ENCODE data around the gene TMEM63B.

TMEM63B gene

DNA sequence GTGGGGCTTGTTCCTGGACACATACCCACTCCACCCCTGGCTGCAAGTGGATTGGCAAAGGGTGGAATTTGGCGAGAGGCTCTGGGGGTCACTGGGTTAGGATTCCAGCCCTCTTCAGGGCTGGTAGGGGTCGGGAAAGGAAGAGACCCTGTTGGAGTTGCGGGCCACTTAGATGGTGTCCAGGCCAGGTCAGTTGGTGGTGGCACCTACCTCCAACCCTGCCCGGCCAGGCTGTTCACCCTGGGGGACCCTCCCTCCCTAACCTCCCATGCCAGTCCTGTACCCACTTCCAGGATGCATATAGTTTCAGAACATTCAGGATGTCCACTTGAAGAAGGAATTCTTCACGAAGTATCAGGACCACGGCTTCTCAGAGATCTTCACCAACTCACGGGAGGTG is 52.3 kb downstream of the TMEM63B start:
- no peak for TF ChIP-seq TAF1 (IDR thresholded peaks at IDR 0.05; ENCODE audit: low read depth)
- TF ChIP-seq TCF12 (IDR thresholded peaks at IDR 0.05; ENCODE audit: low read depth) = no peak
- TF ChIP-seq CEBPB (IDR thresholded peaks at IDR 0.05) = no peak
- TF ChIP-seq FOXM1 (IDR thresholded peaks at IDR 0.05; ENCODE audit: borderline replicate concordance, low read depth) = no peak
- TF ChIP-seq MAX (IDR thresholded peaks at IDR 0.05) = no peak
- no peak for TF ChIP-seq TEAD4 (IDR thresholded peaks at IDR 0.05)
- no peak for TF ChIP-seq YY1 (IDR thresholded peaks at IDR 0.05; ENCODE audit: low read depth)
- TF ChIP-seq CREB1 (IDR thresholded peaks at IDR 0.05; ENCODE audit: low read depth) = no peak
- no peak for TF ChIP-seq EP300 (IDR thresholded peaks at IDR 0.05; ENCODE audit: borderline replicate concordance)
- TF ChIP-seq RAD21 (IDR thresholded peaks at IDR 0.05; ENCODE audit: low read depth) = no peak

DNA sequence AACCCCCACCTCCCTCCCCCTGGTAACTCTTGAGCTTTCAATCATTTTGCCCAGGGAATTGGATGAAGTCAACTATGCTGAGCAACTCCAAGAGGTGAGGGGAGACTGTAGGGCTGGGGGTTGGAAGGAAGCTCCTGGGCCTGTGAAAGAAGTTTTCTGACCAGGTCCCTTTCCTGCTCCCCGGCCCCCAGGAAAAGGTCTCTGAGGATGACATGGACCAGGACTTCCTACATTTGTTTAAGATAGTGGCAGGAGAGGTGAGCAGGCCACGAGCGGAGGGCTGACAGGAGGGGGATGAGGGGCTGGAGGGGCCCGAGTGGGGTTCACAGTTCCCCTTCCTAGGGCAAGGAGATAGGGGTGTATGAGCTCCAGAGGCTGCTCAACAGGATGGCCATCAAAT is 53.1 kb downstream of the TMEM63B start:
- no peak for TF ChIP-seq NFIC (IDR thresholded peaks at IDR 0.05)
- no peak for TF ChIP-seq USF1 (IDR thresholded peaks at IDR 0.05)
- TF ChIP-seq CREB1 (IDR thresholded peaks at IDR 0.05; ENCODE audit: low read depth) = no peak
- TF ChIP-seq RAD21 (IDR thresholded peaks at IDR 0.05; ENCODE audit: low read depth) = no peak
- TF ChIP-seq YY1 (IDR thresholded peaks at IDR 0.05; ENCODE audit: low read depth) = no peak
- no peak for TF ChIP-seq MAX (IDR thresholded peaks at IDR 0.05)
- TF ChIP-seq ZBTB7A (IDR thresholded peaks at IDR 0.05; ENCODE audit: low read depth) = no peak
- TF ChIP-seq EGR1 (IDR thresholded peaks at IDR 0.05) = no peak
- no peak for TF ChIP-seq TEAD4 (IDR thresholded peaks at IDR 0.05)
- TF ChIP-seq FOXM1 (IDR thresholded peaks at IDR 0.05; ENCODE audit: borderline replicate concordance, low read depth) = no peak
- TF ChIP-seq, protein P1, sequence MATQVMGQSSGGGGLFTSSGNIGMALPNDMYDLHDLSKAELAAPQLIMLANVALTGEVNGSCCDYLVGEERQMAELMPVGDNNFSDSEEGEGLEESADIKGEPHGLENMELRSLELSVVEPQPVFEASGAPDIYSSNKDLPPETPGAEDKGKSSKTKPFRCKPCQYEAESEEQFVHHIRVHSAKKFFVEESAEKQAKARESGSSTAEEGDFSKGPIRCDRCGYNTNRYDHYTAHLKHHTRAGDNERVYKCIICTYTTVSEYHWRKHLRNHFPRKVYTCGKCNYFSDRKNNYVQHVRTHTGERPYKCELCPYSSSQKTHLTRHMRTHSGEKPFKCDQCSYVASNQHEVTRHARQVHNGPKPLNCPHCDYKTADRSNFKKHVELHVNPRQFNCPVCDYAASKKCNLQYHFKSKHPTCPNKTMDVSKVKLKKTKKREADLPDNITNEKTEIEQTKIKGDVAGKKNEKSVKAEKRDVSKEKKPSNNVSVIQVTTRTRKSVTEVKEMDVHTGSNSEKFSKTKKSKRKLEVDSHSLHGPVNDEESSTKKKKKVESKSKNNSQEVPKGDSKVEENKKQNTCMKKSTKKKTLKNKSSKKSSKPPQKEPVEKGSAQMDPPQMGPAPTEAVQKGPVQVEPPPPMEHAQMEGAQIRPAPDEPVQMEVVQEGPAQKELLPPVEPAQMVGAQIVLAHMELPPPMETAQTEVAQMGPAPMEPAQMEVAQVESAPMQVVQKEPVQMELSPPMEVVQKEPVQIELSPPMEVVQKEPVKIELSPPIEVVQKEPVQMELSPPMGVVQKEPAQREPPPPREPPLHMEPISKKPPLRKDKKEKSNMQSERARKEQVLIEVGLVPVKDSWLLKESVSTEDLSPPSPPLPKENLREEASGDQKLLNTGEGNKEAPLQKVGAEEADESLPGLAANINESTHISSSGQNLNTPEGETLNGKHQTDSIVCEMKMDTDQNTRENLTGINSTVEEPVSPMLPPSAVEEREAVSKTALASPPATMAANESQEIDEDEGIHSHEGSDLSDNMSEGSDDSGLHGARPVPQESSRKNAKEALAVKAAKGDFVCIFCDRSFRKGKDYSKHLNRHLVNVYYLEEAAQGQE (IDR thresholded peaks at IDR 0.05; ENCODE audit: low read depth) = no peak
- no peak for TF ChIP-seq TAF1 (IDR thresholded peaks at IDR 0.05; ENCODE audit: low read depth)
- no peak for TF ChIP-seq CEBPB (IDR thresholded peaks at IDR 0.05)
- TF ChIP-seq TCF12 (IDR thresholded peaks at IDR 0.05; ENCODE audit: low read depth) = no peak
- TF ChIP-seq EP300 (IDR thresholded peaks at IDR 0.05; ENCODE audit: borderline replicate concordance) = no peak

- TF ChIP-seq TEAD4 (IDR thresholded peaks at IDR 0.05) (no peak), EP300 (IDR thresholded peaks at IDR 0.05; ENCODE audit: borderline replicate concordance) (no peak), RAD21 (IDR thresholded peaks at IDR 0.05; ENCODE audit: low read depth) (no peak), USF1 (IDR thresholded peaks at IDR 0.05) (no peak), CEBPB (IDR thresholded peaks at IDR 0.05) (no peak), ZBTB7A (IDR thresholded peaks at IDR 0.05; ENCODE audit: low read depth) (no peak), YY1 (IDR thresholded peaks at IDR 0.05; ENCODE audit: low read depth) (no peak), CREB1 (IDR thresholded peaks at IDR 0.05; ENCODE audit: low read depth) (no peak), MAX (IDR thresholded peaks at IDR 0.05) (no peak), NFIC (IDR thresholded peaks at IDR 0.05) (no peak), FOXM1 (IDR thresholded peaks at IDR 0.05; ENCODE audit: borderline replicate concordance, low read depth) (no peak), EGR1 (IDR thresholded peaks at IDR 0.05) (no peak)
- TF ChIP-seq, protein P1 (IDR thresholded peaks at IDR 0.05; ENCODE audit: low read depth) = no peak
These were observed 53.5 kb downstream of the TMEM63B start for GRCh38 chr6:44180886-44181285.

GRCh38 chr6:44182911-44183390 is 55.6 kb downstream of the TMEM63B start:
- TF ChIP-seq ZBTB7A (IDR thresholded peaks at IDR 0.05; ENCODE audit: low read depth) = no peak
- TF ChIP-seq, protein P1 (IDR thresholded peaks at IDR 0.05; ENCODE audit: low read depth) = no peak
